ENCODE results near the gene P2RY14. TPM values are rescaled to one million over a fixed set of nuclear protein-coding genes. Genes with fewer than 3 reads are reported as not detected.
A peak's percentile ranks its signal among the peaks of the same experiment; 100 is the strongest.

P2RY14 gene
- total RNA-seq, 1 donor from 2014 or later: not detected

DNA sequence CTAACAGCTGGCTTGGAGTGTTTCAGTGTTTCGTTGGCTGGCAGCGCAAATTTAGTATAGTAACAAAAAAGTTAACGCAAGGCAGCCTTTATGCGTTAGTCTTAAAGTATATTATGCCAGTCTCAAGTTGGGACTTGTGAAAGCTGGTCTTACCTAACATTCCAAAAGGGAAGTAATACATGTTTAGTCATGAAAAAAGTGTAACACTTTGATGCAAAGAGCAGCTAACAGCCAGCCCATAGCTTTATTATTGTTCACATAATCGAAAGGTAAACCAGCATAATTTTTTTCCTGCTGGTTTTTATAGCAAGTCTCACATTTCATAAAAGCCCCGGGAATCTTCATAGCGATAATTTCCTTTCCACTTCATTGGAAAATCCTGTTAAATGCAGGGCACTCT is 40.6 kb upstream of the P2RY14 start:
- TF ChIP-seq EZH2 (IDR thresholded peaks at IDR 0.05): no peak
- TF ChIP-seq EZH2phosphoT487 (IDR thresholded peaks at IDR 0.05): no peak
- no peak for TF ChIP-seq CTCF (IDR thresholded peaks at IDR 0.05)
- Mint-ChIP-seq H3K27ac (no peak overlapping the region), H3K9me3 (no peaks in the 10 kb centered on the region), H3K36me3 (no peaks in the 10 kb centered on the region), H3K27me3 (ENCODE audit: insufficient read depth, low read depth) (no peaks in the 10 kb centered on the region), H3K4me1 (peaks cover 3% of the 10 kb centered on the region), H3K4me3 (no peak overlapping the region)
- Histone ChIP-seq H3F3A (ENCODE audit: low read depth) (no peaks in the 10 kb centered on the region), H3K9ac (no peak overlapping the region), H3K4me2 (no peak overlapping the region), H3K79me2 (ENCODE audit: low read depth) (no peaks in the 10 kb centered on the region), H3K4me3 (no peak overlapping the region), H3K9me3 (ENCODE audit: low read depth) (no peaks in the 10 kb centered on the region), H2AFZ (replicated peaks) (no peak overlapping the region), H3K4me1 (peaks cover 8% of the 10 kb centered on the region), H3K27ac (no peak overlapping the region), H4K20me1 (ENCODE audit: low read depth) (no peaks in the 10 kb centered on the region), H3K27me3 (no peaks in the 10 kb centered on the region), H3K36me3 (no peaks in the 10 kb centered on the region)
- no peak for DNase-seq (ENCODE audit: low spot score)

GRCh38 chr3:151318313-151318712 is 40.0 kb upstream of the P2RY14 start:
- TF ChIP-seq EZH2phosphoT487 (IDR thresholded peaks at IDR 0.05): no peak
- no peak for TF ChIP-seq EZH2 (IDR thresholded peaks at IDR 0.05)
- TF ChIP-seq CTCF (IDR thresholded peaks at IDR 0.05): no peak
- Histone ChIP-seq H3K4me3 (no peak overlapping the region), H3K27me3 (no peaks in the 10 kb centered on the region), H3K27ac (no peak overlapping the region), H3K79me2 (ENCODE audit: low read depth) (no peaks in the 10 kb centered on the region), H3K4me2 (no peak overlapping the region), H3K4me1 (peaks cover 8% of the 10 kb centered on the region), H3F3A (ENCODE audit: low read depth) (no peaks in the 10 kb centered on the region), H3K9me3 (ENCODE audit: low read depth) (no peaks in the 10 kb centered on the region), H4K20me1 (ENCODE audit: low read depth) (no peaks in the 10 kb centered on the region), H3K36me3 (no peaks in the 10 kb centered on the region), H3K9ac (no peak overlapping the region), H2AFZ (replicated peaks) (no peak overlapping the region)
- no peaks in the 10 kb centered on the region for H3K36me3 Mint-ChIP-seq
- H3K27me3 Mint-ChIP-seq (ENCODE audit: insufficient read depth, low read depth): no peaks in the 10 kb centered on the region
- no peak for DNase-seq (ENCODE audit: low spot score)
- H3K27ac Mint-ChIP-seq: no peak overlapping the region
- H3K4me1 Mint-ChIP-seq: peaks cover 3% of the 10 kb centered on the region
- no peak overlapping the region for H3K4me3 Mint-ChIP-seq
- no peaks in the 10 kb centered on the region for H3K9me3 Mint-ChIP-seq

DNA sequence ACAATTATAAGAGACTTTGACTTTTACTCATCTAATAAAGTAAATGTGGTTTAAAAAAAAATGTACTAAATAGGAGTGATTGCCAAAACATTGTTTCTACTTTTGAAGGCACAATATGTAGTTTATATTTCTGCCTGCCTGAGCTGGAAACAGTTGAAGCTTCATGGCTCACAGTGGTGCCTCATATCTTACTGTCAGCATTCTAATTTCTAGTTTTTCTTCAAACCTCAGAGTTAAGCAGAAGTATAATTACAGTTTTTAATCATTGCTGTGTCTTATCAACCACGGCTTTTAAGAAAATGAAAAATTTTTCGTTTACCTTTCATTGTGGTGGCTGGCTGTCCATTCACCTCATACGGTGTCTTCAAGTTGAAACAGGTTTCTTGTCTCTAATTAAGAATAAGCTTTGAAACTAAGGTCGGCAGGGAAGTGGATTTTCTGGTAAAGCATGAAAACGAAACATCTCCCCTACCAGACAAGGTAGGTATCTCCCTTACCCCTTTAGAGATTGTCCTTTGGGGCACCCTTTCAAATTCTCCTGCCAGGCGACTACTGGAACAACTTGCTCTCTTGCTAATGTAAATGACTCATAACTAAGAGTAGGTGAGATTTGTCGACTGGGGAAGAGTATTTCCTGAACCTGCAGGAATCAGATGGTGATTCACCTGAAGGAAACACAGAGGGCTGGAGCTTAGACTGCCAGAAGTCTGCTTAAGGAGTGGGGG is 38.1 kb upstream of the P2RY14 start, which contains the start of gene GPR87:
Gene GPR87, minus strand, starts transcription at position 554 of the 725 bp plus-strand sequence. CDS start 16,720 bp downstream, outside the sequence.
- H3K36me3 ChIP-seq: no peaks in the 10 kb centered on the region
- peaks cover 8% of the 10 kb centered on the region for H3K4me1 ChIP-seq
- H3K4me3 ChIP-seq: no peak within 1 kb of the TSS
- H3K27me3 ChIP-seq: no peaks in the 10 kb centered on the region
- TF ChIP-seq CTCF (IDR thresholded peaks at IDR 0.05) (no peak), EZH2phosphoT487 (IDR thresholded peaks at IDR 0.05) (no peak)
- no peaks in the 10 kb centered on the region for H3K79me2 ChIP-seq (ENCODE audit: low read depth)
- peaks cover 3% of the 10 kb centered on the region for H3K4me1 Mint-ChIP-seq
- no peak within 1 kb of the TSS for H2AFZ ChIP-seq (replicated peaks)
- no peaks in the 10 kb centered on the region for H3K9me3 ChIP-seq (ENCODE audit: low read depth)
- no peaks in the 10 kb centered on the region for H3F3A ChIP-seq (ENCODE audit: low read depth)
- no peaks in the 10 kb centered on the region for H3K36me3 Mint-ChIP-seq
- no peak for DNase-seq (ENCODE audit: low spot score)
- H3K9me3 Mint-ChIP-seq: no peaks in the 10 kb centered on the region
- H3K27ac Mint-ChIP-seq: no peak within 1 kb of the TSS
- no peak within 1 kb of the TSS for H3K9ac ChIP-seq
- H3K4me2 ChIP-seq: no peak within 1 kb of the TSS
- no peaks in the 10 kb centered on the region for H4K20me1 ChIP-seq (ENCODE audit: low read depth)
- H3K27ac ChIP-seq: peak within 1 kb of the TSS; percentile 7
- H3K27me3 Mint-ChIP-seq (ENCODE audit: insufficient read depth, low read depth): no peaks in the 10 kb centered on the region
- H3K4me3 Mint-ChIP-seq: no peak within 1 kb of the TSS

Measured in neural progenitor cell (in vitro differentiated cells).